Measurements from ENCODE around the gene UBE2O. TPM values are rescaled to one million over a fixed set of nuclear protein-coding genes. Genes with fewer than 3 reads are reported as not detected.

Gene UBE2O
- total and polyA plus RNA-seq, 2 donors from 2014 or later: 5.5 to 21.3 TPM

DNA sequence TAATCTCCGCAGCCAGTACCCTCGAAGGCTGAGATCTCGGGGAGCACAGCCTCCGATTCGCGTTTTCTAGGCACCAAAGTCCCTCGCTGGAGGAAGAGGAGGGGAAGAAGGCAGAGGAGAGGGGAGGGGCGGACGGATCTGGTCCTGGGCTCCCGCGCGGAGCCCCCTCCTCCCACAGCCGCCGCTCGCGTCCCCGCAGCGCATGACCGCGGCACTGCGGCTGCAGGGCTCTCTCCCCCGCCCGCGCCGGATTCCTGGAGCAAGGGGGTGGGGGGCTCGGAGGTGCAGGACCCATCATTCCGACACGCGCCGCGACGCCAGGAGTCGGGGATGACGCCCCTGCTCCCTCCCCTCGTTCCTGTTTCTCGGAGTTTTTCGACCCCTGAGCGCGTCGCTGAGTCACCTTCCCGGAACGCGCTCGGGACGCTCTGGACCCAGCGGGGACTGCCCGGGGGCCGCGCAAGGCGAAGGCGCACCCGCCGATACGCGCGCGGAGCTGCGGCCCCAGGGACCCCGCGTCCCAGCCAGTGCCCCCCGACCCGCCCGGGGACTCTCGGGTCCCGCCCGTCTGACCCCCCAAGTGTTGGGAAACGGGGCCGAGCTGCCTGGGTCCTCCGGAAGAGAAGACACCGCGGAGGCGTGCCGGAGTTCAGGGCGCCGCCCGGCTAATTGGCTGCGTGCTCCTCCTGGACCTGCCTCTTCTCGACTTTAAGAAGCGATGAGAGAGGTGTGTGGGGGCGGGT is 70.0 kb downstream of the UBE2O start:
- H3K36me3 ChIP-seq (ENCODE audit: control insufficient read depth in 2 of 3, insufficient read depth in 3 of 3, low read length in 3 of 3): no peaks in the 10 kb centered on the region
- H3K9me3 ChIP-seq (ENCODE audit: control insufficient read depth in 2 of 3, insufficient read depth in 1 of 3, low read length in 3 of 3): no peaks in the 10 kb centered on the region
- H3K4me3 ChIP-seq (ENCODE audit: low read length in 3 of 3): peak overlapping the region; percentile 30 to 63 (median 60)
- TF ChIP-seq, protein P1, sequence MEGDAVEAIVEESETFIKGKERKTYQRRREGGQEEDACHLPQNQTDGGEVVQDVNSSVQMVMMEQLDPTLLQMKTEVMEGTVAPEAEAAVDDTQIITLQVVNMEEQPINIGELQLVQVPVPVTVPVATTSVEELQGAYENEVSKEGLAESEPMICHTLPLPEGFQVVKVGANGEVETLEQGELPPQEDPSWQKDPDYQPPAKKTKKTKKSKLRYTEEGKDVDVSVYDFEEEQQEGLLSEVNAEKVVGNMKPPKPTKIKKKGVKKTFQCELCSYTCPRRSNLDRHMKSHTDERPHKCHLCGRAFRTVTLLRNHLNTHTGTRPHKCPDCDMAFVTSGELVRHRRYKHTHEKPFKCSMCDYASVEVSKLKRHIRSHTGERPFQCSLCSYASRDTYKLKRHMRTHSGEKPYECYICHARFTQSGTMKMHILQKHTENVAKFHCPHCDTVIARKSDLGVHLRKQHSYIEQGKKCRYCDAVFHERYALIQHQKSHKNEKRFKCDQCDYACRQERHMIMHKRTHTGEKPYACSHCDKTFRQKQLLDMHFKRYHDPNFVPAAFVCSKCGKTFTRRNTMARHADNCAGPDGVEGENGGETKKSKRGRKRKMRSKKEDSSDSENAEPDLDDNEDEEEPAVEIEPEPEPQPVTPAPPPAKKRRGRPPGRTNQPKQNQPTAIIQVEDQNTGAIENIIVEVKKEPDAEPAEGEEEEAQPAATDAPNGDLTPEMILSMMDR (IDR thresholded peaks at IDR 0.05; ENCODE audit: borderline replicate concordance, extremely low read depth, insufficient read depth): no peak
- no peak overlapping the region for H3K27ac ChIP-seq (ENCODE audit: low read depth in 2 of 2, low read length in 2 of 2)
- intact Hi-C loops (cut with DNase I): no loop called here
- no peaks in the 10 kb centered on the region for H3K27me3 ChIP-seq (ENCODE audit: control insufficient read depth, insufficient read depth, low read length)
- H3K9ac ChIP-seq (ENCODE audit: low read length in 3 of 3): peak overlapping the region in 1 of 3 donors; percentile 51
- peaks cover 0 to 25% (median 0%) of the 10 kb centered on the region in 3 donors for H3K4me1 ChIP-seq (ENCODE audit: control insufficient read depth in 2 of 3, insufficient read depth in 2 of 3, low read depth in 1 of 3, low read length in 3 of 3)
- DNase-seq (peak in 4 of 5 donors; percentile 59 to 89 (median 76)), FAIRE-seq (no peak)

DNA sequence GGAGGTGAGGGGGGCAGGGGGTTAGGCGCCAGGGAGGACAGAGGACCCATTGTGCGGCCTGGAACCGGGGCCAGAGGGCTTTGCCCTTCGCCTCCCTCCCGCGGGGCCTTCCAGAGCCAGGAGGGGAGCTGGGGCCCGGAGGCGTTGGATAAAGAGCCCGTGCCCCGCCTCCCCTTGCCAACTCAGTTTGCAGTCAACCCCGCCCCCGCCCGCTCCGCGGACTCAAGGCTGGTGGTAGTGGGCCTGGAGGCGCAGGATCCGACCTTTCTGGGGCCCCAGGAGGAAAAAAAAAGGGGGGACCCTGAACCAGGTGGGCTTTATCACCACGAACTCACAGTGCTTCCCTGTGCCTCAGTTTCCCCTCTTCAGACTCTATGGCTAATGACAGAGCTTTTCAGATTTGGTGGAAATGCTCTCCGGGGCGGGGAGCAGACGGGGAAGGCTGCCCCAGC is 70.6 kb downstream of the UBE2O start:
- no peak for FAIRE-seq
- no peaks in the 10 kb centered on the region for H3K27me3 ChIP-seq (ENCODE audit: control insufficient read depth, insufficient read depth, low read length)
- TF ChIP-seq, protein P1 (IDR thresholded peaks at IDR 0.05; ENCODE audit: borderline replicate concordance, extremely low read depth, insufficient read depth): no peak
- H3K9me3 ChIP-seq (ENCODE audit: control insufficient read depth in 2 of 3, insufficient read depth in 1 of 3, low read length in 3 of 3): no peaks in the 10 kb centered on the region
- peak in 3 of 5 donors; percentile 69 to 82 (median 71) for DNase-seq
- peak overlapping the region in 1 of 3 donors; percentile 63 for H3K4me3 ChIP-seq (ENCODE audit: low read length in 3 of 3)
- intact Hi-C loops (cut with DNase I): no loop called here
- H3K9ac ChIP-seq (ENCODE audit: low read length in 3 of 3): no peak overlapping the region
- H3K27ac ChIP-seq (ENCODE audit: low read depth in 2 of 2, low read length in 2 of 2): no peak overlapping the region
- peaks cover 0 to 25% (median 0%) of the 10 kb centered on the region in 3 donors for H3K4me1 ChIP-seq (ENCODE audit: control insufficient read depth in 2 of 3, insufficient read depth in 2 of 3, low read depth in 1 of 3, low read length in 3 of 3)
- no peaks in the 10 kb centered on the region for H3K36me3 ChIP-seq (ENCODE audit: control insufficient read depth in 2 of 3, insufficient read depth in 3 of 3, low read length in 3 of 3)

DNA sequence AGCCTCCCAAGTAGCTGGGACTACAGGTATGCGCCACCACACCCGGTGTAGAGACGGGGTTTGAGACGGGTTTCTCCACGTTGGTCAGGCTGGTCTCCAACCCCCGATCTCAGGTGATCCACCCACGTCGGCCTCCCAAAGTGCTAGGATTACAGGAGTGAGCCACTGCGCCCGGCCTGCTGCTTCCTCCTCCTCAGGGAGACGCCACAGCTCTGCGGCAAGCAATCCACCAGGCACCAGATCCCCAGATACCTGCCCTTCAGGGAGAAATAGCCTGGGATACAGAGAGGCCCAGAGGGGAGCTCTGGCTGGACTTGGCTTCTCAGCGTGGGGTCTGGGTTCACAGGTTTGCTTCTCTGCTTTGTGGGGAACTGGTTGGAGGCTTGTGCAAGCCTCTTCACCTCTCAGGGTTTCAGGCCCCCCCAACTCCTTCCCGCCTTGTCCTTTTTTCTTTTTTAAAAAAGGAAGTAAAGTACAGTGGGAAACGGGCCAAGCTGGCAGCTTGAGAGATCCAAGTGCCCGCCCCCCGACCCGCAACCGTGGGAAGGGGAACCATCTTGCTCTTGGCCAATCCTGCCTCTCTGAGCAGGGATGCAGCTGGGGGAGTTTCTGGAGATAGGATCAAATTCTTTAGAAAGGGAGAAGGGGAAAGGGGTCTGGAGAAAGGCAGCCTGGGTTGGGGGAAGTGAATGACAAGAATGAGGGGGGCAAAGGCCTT is 71.2 kb downstream of the UBE2O start:
- Histone ChIP-seq H3K36me3 (ENCODE audit: control insufficient read depth in 2 of 3, insufficient read depth in 3 of 3, low read length in 3 of 3) (no peaks in the 10 kb centered on the region), H3K4me1 (ENCODE audit: control insufficient read depth in 2 of 3, insufficient read depth in 2 of 3, low read depth in 1 of 3, low read length in 3 of 3) (peaks cover 0 to 25% (median 0%) of the 10 kb centered on the region in 3 donors), H3K4me3 (ENCODE audit: low read length in 3 of 3) (no peak overlapping the region), H3K9me3 (ENCODE audit: control insufficient read depth in 2 of 3, insufficient read depth in 1 of 3, low read length in 3 of 3) (no peaks in the 10 kb centered on the region), H3K9ac (ENCODE audit: low read length in 3 of 3) (no peak overlapping the region), H3K27me3 (ENCODE audit: control insufficient read depth, insufficient read depth, low read length) (no peaks in the 10 kb centered on the region), H3K27ac (ENCODE audit: low read depth in 2 of 2, low read length in 2 of 2) (no peak overlapping the region)
- no peak for FAIRE-seq
- intact Hi-C loops (cut with DNase I): no loop called here
- TF ChIP-seq, protein P1 (IDR thresholded peaks at IDR 0.05; ENCODE audit: borderline replicate concordance, extremely low read depth, insufficient read depth): no peak
- peak in 2 of 5 donors; percentile 68 to 78 for DNase-seq

All from kidney (tissue), 14 donors.